ENCODE results near the gene GPAT2. TPM values are rescaled to one million over a fixed set of nuclear protein-coding genes. Genes with fewer than 3 reads are reported as not detected.
"Not testable (repeated sequence)": the region's sequence is repeated elsewhere in the genome, so short reads cannot be mapped to it uniquely, and the experiment has no call there.

GPAT2 gene
- total and polyA plus RNA-seq, 2 of the 8 experiments (the other 6 are each of a cell fraction or from before 2014, with no cell fraction given): 0.26 to 0.63 TPM

DNA sequence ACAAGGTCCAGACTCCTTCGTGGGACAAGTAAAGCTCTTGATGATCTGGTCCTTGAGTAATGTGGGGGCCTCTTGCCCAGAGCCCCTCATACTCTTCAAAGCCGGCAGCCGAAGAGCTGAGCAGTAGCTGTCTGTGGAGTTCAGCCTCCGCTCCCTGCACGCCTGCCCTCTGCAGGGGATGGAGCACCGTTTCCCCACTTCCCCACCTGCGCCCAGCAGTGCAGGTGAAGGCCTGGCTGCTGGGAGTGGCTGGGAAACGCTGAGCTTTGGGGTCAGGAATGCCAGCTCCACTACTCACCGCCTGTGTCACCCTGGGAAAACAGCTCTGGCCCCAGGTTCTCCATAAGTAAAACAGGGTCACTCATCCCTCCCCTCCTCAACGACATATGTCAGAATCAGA, 24.9 kb downstream of the GPAT2 start:
- H2AFZ ChIP-seq (ENCODE audit: low read length); H3K56ac ChIP-seq (replicated peaks; ENCODE audit: insufficient read length, low read depth, low read length); H3K36me3 ChIP-seq (ENCODE audit: control insufficient read depth in 2 of 4, insufficient read depth in 4 of 4, low read length in 3 of 4); H2BK5ac ChIP-seq (ENCODE audit: low read depth, low read length); FAIRE-seq; H3K18ac ChIP-seq (ENCODE audit: extremely low read depth, low read length); H3K79me2 ChIP-seq (ENCODE audit: control insufficient read depth in 1 of 2, insufficient read depth in 2 of 2, low read length in 2 of 2); H2BK20ac ChIP-seq (ENCODE audit: low read length); H3K23ac ChIP-seq (ENCODE audit: insufficient read length); H2BK15ac ChIP-seq (ENCODE audit: low read length); H2BK120ac ChIP-seq (replicated peaks; ENCODE audit: low read depth, low read length); H3K27me3 ChIP-seq (replicated peaks in 1 of 4; ENCODE audit: control insufficient read depth in 3 of 4, extremely low read depth in 1 of 4, insufficient read depth in 3 of 4, low read length in 3 of 4); H3K9me3 ChIP-seq (ENCODE audit: insufficient read depth in 2 of 2, low read depth in 1 of 2, low read length in 1 of 2); H3K27ac ChIP-seq (ENCODE audit: low read depth, low read length); H3K4ac ChIP-seq (replicated peaks; ENCODE audit: insufficient read length, low read depth, low read length); H3K23me2 ChIP-seq (ENCODE audit: low read depth, low read length); H3K4me1 ChIP-seq (replicated peaks in 1 of 4; ENCODE audit: control insufficient read depth in 3 of 4, insufficient read depth in 4 of 4, low read length in 3 of 4); H4K20me1 ChIP-seq (replicated peaks in 1 of 2; ENCODE audit: control insufficient read depth in 1 of 2, insufficient read depth in 2 of 2, low read length in 2 of 2); H3K79me1 ChIP-seq (ENCODE audit: low read depth, low read length); H3K9ac ChIP-seq (replicated peaks in 1 of 4; ENCODE audit: extremely low read depth in 1 of 4, low read depth in 3 of 4, low read length in 3 of 4); H3K14ac ChIP-seq (ENCODE audit: insufficient read length); H4K5ac ChIP-seq (ENCODE audit: insufficient read length, low read depth, low read length); H2AK5ac ChIP-seq (ENCODE audit: low read depth, low read length); H4K91ac ChIP-seq (replicated peaks; ENCODE audit: insufficient read length, low read length); H4K8ac ChIP-seq (ENCODE audit: extremely low read depth, insufficient read depth, low read length); H2BK12ac ChIP-seq (ENCODE audit: low read depth, low read length): not testable (repeated sequence)
- ChIA-PET CTCF (ENCODE audit: partially characterized antibody) (interaction anchor here (1.1 to 1.9 kb wide), 3 partner anchors 13 to 251 kb away, joined by 3 to 4 read pairs (median 4); no protein-coding TSS in a partner anchor), POLR2A (ENCODE audit: partially characterized antibody) (interaction anchor here (1.2 kb wide), 1 partner anchor 17 kb away, joined by 4 read pairs; no protein-coding TSS in a partner anchor)
- 5% methylated on average over 9 of the region's 10 CpGs; no CpG with 5 or more reads in 1 of the 2 experiments for WGBS, 2 experiments (ENCODE audit: extremely low coverage in 1 of 2, insufficient coverage in 1 of 2, insufficient read length in 1 of 2, insufficient replicate concordance in 2 of 2, low coverage in 1 of 2, low lambda C conversion rate in 2 of 2, missing lambda C conversion rate in 1 of 2)
- Histone ChIP-seq H3K4me3 (ENCODE audit: extremely low read depth in 1 of 4, insufficient read depth in 2 of 4, low read depth in 3 of 4, low read length in 4 of 4) (peak overlapping the region; percentile 36 to 58 (median 40); a peak in 7 of 8 replicates), H3K4me2 (ENCODE audit: insufficient read depth in 1 of 2, low read depth in 2 of 2, low read length in 2 of 2) (peak overlapping the region; percentile 82 to 86)
- DNase-seq (ENCODE audit: low read depth in 1 of 2, low spot score in 2 of 2): peak in 1 of 2 experiments; percentile 57
- peak; percentile 31 for TF ChIP-seq KDM4A (IDR thresholded peaks at IDR 0.05; ENCODE audit: low read depth, low read length, severe bottlenecking)

DNA sequence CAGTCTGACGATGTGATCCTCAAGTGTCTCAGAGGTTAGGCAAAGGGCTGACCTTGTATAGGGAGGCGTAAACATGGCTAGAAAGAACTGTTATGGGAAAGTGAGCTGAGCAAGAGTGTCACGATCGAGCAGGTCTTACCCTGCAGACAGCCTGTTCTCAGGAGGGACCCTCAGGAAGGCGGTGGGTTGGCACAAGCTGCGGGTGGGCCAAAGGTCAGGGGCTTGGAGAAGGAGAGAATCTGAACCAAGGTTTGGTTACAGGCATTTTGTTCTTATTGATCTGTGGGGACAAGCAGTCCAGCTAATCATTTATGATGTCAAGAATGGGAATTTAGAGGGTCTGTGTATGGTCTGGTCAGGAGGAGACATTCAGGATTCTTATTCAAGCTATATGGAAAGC, 26.7 kb downstream of the GPAT2 start:
- H4K5ac ChIP-seq (ENCODE audit: insufficient read length, low read depth, low read length); H3K23me2 ChIP-seq (ENCODE audit: low read depth, low read length); H4K8ac ChIP-seq (ENCODE audit: extremely low read depth, insufficient read depth, low read length); H3K4me2 ChIP-seq (ENCODE audit: insufficient read depth in 1 of 2, low read depth in 2 of 2, low read length in 2 of 2); H3K79me1 ChIP-seq (ENCODE audit: low read depth, low read length); H3K9me3 ChIP-seq (ENCODE audit: insufficient read depth in 2 of 2, low read depth in 1 of 2, low read length in 1 of 2); H3K56ac ChIP-seq (replicated peaks; ENCODE audit: insufficient read length, low read depth, low read length); H3K27me3 ChIP-seq (replicated peaks in 1 of 4; ENCODE audit: control insufficient read depth in 3 of 4, extremely low read depth in 1 of 4, insufficient read depth in 3 of 4, low read length in 3 of 4); H2BK120ac ChIP-seq (replicated peaks; ENCODE audit: low read depth, low read length); H4K91ac ChIP-seq (replicated peaks; ENCODE audit: insufficient read length, low read length); H2BK5ac ChIP-seq (ENCODE audit: low read depth, low read length); H2BK12ac ChIP-seq (ENCODE audit: low read depth, low read length); H4K20me1 ChIP-seq (replicated peaks in 1 of 2; ENCODE audit: control insufficient read depth in 1 of 2, insufficient read depth in 2 of 2, low read length in 2 of 2); H3K36me3 ChIP-seq (ENCODE audit: control insufficient read depth in 2 of 4, insufficient read depth in 4 of 4, low read length in 3 of 4); POLR2A ChIA-PET (ENCODE audit: partially characterized antibody); H2BK15ac ChIP-seq (ENCODE audit: low read length); H3K14ac ChIP-seq (ENCODE audit: insufficient read length); H3K79me2 ChIP-seq (ENCODE audit: control insufficient read depth in 1 of 2, insufficient read depth in 2 of 2, low read length in 2 of 2); H3K4ac ChIP-seq (replicated peaks; ENCODE audit: insufficient read length, low read depth, low read length); H3K9ac ChIP-seq (replicated peaks in 1 of 4; ENCODE audit: extremely low read depth in 1 of 4, low read depth in 3 of 4, low read length in 3 of 4); H2AFZ ChIP-seq (ENCODE audit: low read length); H3K27ac ChIP-seq (ENCODE audit: low read depth, low read length); H2AK5ac ChIP-seq (ENCODE audit: low read depth, low read length); H3K23ac ChIP-seq (ENCODE audit: insufficient read length); H2BK20ac ChIP-seq (ENCODE audit: low read length); DNase-seq (ENCODE audit: low read depth in 1 of 2, low spot score in 2 of 2); H3K4me1 ChIP-seq (replicated peaks in 1 of 4; ENCODE audit: control insufficient read depth in 3 of 4, insufficient read depth in 4 of 4, low read length in 3 of 4); H3K18ac ChIP-seq (ENCODE audit: extremely low read depth, low read length); FAIRE-seq; H3K4me3 ChIP-seq (ENCODE audit: extremely low read depth in 1 of 4, insufficient read depth in 2 of 4, low read depth in 3 of 4, low read length in 4 of 4): not testable (repeated sequence)
- WGBS, 2 experiments (ENCODE audit: extremely low coverage in 1 of 2, insufficient coverage in 1 of 2, insufficient read length in 1 of 2, insufficient replicate concordance in 2 of 2, low coverage in 1 of 2, low lambda C conversion rate in 2 of 2, missing lambda C conversion rate in 1 of 2): 85% methylated on average over 4 of the region's 6 CpGs; no CpG with 5 or more reads in 1 of the 2 experiments
- CTCF ChIA-PET (ENCODE audit: partially characterized antibody): interaction anchor here (1.3 kb wide), 1 partner anchor 15 kb away, joined by 6 read pairs; no protein-coding TSS in a partner anchor
